Hematopoietic multipotent progenitor cell treated with erythropoietin and hydrocortisone succinate and interleukin-3 and kit ligand, for 15 days (in vitro differentiated cells): Measurements from ENCODE around the gene CRYZL1.
"Not testable (repeated sequence)": the region's sequence is repeated elsewhere in the genome, so short reads cannot be mapped to it uniquely, and the experiment has no call there.

Experiments
- DNase-seq: peaks from one replicate; pipeline ENCODE4 v3.0.0-alpha.2; 2015; ENCODE audit warnings: low spot score

CRYZL1 gene

GRCh38 chr21:33626151-33626550, 15.4 kb downstream of the CRYZL1 start:
- DNase-seq, result not testable (repeated sequence)

- no peak for DNase-seq
Measured at GRCh38 chr21:33622253-33622652, 19.3 kb downstream of the CRYZL1 start.

GRCh38 chr21:33619726-33620125, 21.8 kb downstream of the CRYZL1 start:
- DNase-seq, result no peak

- DNase-seq, result no peak
Measured at GRCh38 chr21:33618407-33618806, 23.1 kb downstream of the CRYZL1 start.

GRCh38 chr21:33617565-33617964, 24.0 kb downstream of the CRYZL1 start:
- not testable (repeated sequence) for DNase-seq

GRCh38 chr21:33611006-33611744, 30.4 kb downstream of the CRYZL1 start:
- no peak for DNase-seq

GRCh38 chr21:33608559-33608958, 33.0 kb downstream of the CRYZL1 start:
- DNase-seq, result no peak

- DNase-seq, result no peak
Measured at GRCh38 chr21:33598051-33598450, 43.5 kb downstream of the CRYZL1 start.

GRCh38 chr21:33588485-33589335, 52.8 kb downstream of the CRYZL1 start, which contains the start of gene DONSON:
Gene DONSON, minus strand, starts transcription at chr21:33588684. Its CDS starts 43 bp downstream, at chr21:33588641.
- peak; percentile 88 for DNase-seq

- DNase-seq, result peak; percentile 37
Measured at GRCh38 chr21:33587792-33588484, 53.6 kb downstream of the CRYZL1 start.

GRCh38 chr21:33586927-33587326, 54.6 kb downstream of the CRYZL1 start:
- DNase-seq, result no peak

- no peak for DNase-seq
Measured at GRCh38 chr21:33584455-33584854, 57.1 kb downstream of the CRYZL1 start.

GRCh38 chr21:33578959-33579542, 62.5 kb downstream of the CRYZL1 start:
- DNase-seq, result peak; percentile 27

- no peak for DNase-seq
Measured at GRCh38 chr21:33578214-33578613, 63.3 kb downstream of the CRYZL1 start.

- not testable (repeated sequence) for DNase-seq
Measured at GRCh38 chr21:33576741-33577141, 64.8 kb downstream of the CRYZL1 start.

GRCh38 chr21:33572350-33572749, 69.2 kb downstream of the CRYZL1 start:
- DNase-seq, result no peak

- no peak for DNase-seq
Measured at GRCh38 chr21:33569991-33570390, 71.5 kb downstream of the CRYZL1 start.

- DNase-seq, result no peak
Measured at GRCh38 chr21:33568448-33568847, 73.1 kb downstream of the CRYZL1 start.

GRCh38 chr21:33567914-33568313, 73.6 kb downstream of the CRYZL1 start:
- no peak for DNase-seq

GRCh38 chr21:33566514-33566913, 75.0 kb downstream of the CRYZL1 start:
- DNase-seq, result no peak

GRCh38 chr21:33562389-33562788, 79.2 kb downstream of the CRYZL1 start:
- DNase-seq, result no peak

GRCh38 chr21:33561373-33561772, 80.2 kb downstream of the CRYZL1 start:
- DNase-seq, result no peak
